ENCODE results near the gene ADARB2. TPM values are rescaled to one million over a fixed set of nuclear protein-coding genes. Genes with fewer than 3 reads are reported as not detected.
"Not testable (repeated sequence)": the region's sequence is repeated elsewhere in the genome, so short reads cannot be mapped to it uniquely, and the experiment has no call there.

Gene ADARB2
- total RNA-seq, 1 donor from 2014 or later: 0.10 TPM

DNA sequence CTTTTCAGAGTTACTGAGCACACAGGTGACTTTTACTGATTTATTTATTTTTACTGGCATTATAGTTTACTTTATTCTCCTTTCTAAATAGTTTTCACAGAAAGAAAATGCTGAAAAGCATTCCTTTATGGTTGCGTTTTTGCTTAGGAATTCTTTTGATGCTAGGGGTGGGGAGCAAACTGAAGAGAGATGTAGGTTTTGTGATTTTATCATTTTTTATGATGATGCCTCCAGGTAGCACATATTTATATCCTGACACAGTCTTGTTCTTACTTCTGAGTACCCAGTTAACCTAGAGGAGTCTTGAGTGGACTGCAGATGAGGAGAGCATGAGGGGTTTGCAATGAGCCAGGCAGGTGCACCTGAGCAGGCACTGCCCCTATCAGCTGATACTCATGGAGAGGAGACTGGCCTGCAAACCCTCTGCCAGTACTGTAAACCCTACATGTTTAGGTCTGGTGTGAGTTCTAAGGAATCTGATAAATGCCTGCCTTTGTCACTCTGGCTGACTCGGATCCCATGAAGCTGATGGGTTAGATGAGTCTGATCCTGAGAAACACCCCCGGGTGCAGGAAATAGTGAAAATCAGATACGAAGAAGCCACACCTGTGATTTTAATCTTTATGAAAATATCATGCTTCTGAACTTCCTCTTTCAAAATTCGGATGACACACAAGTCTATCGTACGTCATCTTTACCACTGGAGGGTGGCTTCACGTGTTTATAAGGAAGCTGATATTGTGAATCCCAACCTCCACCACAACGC lies 378.3 kb downstream of the ADARB2 start:
- no peak for DNase-seq (ENCODE audit: low read depth)

DNA sequence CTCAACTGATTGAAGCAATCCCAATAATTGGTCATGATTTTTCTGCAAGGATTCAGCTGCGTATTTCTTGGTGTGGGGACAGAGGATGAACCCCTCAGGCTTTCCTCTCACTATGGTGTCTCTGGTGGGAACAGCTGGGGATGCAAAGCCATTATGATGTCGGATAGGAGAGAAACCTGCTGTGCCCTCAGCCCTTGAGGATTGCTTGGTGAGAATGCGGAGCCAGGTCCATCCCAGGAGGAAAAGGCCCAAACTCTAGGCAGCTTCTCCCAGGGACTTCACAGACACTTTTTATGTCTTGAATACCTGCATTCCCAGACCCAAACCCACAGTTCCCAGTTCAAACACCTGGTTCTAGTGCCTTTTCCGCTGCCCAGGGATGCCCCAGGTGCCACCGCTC lies 379.2 kb downstream of the ADARB2 start:
- no peak for DNase-seq (ENCODE audit: low read depth)

GRCh38 chr10:1356349-1356748 lies 381.0 kb downstream of the ADARB2 start:
- no peak for DNase-seq (ENCODE audit: low read depth)

- DNase-seq (ENCODE audit: low read depth): no peak
These were observed 382.3 kb downstream of the ADARB2 start for GRCh38 chr10:1354809-1355710.

- DNase-seq (ENCODE audit: low read depth): not testable (repeated sequence)
These were observed 385.0 kb downstream of the ADARB2 start for GRCh38 chr10:1352296-1352695.

GRCh38 chr10:1348773-1349050 lies 388.6 kb downstream of the ADARB2 start:
- DNase-seq (ENCODE audit: low read depth): no peak

- DNase-seq (ENCODE audit: low read depth): no peak
These were observed 389.2 kb downstream of the ADARB2 start for GRCh38 chr10:1347962-1348772.

GRCh38 chr10:1347525-1347924 lies 389.8 kb downstream of the ADARB2 start:
- DNase-seq (ENCODE audit: low read depth): no peak

DNA sequence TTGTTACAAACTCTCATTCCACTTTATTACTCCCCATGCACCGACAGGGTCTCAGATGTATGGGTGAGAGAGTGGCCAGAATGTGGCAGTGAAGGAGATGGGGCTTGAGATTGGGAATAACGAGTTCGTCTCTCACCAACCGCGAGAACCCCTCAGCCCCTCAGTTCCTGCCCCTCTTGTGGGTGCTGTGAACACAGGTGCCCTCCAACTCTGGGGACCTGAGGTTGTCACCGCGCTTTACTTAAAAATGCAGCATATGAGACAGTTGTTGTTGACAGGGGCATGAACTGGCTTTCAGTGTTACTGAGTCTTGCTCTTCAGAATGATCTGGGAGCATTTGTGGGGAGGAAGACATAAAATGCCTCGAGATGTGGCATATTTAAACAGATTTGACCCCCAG lies 391.1 kb downstream of the ADARB2 start:
- DNase-seq (ENCODE audit: low read depth): no peak

GRCh38 chr10:1345368-1345767 lies 392.0 kb downstream of the ADARB2 start:
- no peak for DNase-seq (ENCODE audit: low read depth)

- DNase-seq (ENCODE audit: low read depth): no peak
These were observed 392.5 kb downstream of the ADARB2 start for GRCh38 chr10:1344846-1345245.

GRCh38 chr10:1344408-1344807 lies 392.9 kb downstream of the ADARB2 start:
- DNase-seq (ENCODE audit: low read depth): no peak

GRCh38 chr10:1343176-1343575 lies 394.1 kb downstream of the ADARB2 start:
- no peak for DNase-seq (ENCODE audit: low read depth)

GRCh38 chr10:1341052-1341451 lies 396.3 kb downstream of the ADARB2 start:
- not testable (repeated sequence) for DNase-seq (ENCODE audit: low read depth)

DNA sequence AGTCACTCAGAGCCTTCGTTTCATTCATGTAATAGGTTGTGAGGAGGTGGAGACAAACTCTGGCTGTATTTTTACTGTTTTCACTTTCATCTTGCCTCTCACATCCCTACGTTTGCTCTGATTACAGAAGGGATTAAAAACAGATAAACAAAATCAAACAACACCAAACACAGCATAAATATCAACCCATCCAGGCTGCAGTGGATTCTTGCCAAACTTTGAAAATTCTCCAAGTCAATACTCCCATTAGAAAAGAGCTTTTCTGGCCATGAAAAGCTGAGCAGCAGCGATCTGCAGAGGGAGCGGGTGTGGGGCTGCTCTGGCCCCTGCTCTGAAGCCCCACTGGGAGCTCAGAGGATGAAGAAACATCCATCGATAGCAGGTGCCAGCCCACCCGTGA lies 397.9 kb downstream of the ADARB2 start:
- DNase-seq (ENCODE audit: low read depth): no peak

- DNase-seq (ENCODE audit: low read depth): no peak
These were observed 401.7 kb downstream of the ADARB2 start for GRCh38 chr10:1335642-1336041.

DNA sequence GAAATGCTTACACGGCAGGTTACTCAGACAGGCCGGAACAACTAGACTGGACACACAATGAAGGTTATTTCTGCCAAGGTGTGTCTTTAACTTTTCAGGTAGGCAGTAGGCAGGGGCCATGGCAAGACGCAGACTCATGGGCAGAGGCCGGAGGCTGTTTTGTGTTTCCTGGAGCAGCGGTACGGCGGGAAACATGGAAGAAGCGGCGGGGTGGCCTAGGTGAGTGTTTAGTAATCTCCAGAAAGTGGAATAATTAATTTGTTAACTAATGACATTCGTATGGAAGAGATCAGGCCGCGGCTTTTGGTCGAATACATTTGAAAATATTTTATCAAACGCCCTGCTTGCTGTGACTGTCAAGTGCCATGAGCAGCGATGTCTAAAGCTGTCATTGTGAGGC lies 403.3 kb downstream of the ADARB2 start:
- DNase-seq (ENCODE audit: low read depth): no peak

DNA sequence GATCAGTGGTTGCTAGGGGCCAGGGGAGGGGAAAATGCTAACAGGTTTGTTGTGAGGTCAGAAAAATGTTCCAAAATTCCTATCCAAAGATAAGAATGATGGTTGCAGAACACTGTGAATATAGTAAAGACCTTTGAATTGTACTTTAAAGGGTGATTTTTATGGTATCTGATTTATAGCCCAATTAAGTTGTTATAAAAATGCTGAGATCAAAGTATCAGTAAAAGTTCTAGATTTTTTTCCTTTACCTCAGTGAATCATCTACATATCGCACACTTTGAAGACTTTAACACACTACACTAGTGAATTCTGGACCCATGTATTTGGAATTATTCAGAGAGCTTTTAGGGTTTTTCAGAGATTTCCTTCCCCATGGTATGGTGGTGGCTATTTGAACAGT lies 405.8 kb downstream of the ADARB2 start:
- DNase-seq (ENCODE audit: low read depth): no peak

DNA sequence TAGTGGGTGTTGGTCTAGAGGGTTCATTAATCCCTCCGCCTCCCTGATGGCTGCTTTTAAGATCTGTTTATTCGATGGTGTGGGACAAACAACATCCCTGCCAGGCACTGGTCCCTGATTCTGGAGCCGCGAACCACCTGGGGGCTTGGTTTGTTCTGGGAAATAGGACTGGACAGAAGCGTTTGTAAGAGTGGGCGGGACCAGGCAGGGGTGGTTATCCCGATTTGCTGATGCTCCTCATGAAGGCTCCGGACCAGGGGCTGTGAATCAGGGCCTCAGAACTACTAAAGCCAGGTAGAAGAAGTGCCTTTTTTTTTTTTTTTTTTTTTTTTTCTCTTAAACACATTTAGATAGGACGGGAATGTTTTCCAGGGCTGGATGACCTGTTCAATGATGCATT lies 407.7 kb downstream of the ADARB2 start:
- no peak for DNase-seq (ENCODE audit: low read depth)

GRCh38 chr10:1328981-1329614 lies 408.2 kb downstream of the ADARB2 start:
- no peak for DNase-seq (ENCODE audit: low read depth)

DNA sequence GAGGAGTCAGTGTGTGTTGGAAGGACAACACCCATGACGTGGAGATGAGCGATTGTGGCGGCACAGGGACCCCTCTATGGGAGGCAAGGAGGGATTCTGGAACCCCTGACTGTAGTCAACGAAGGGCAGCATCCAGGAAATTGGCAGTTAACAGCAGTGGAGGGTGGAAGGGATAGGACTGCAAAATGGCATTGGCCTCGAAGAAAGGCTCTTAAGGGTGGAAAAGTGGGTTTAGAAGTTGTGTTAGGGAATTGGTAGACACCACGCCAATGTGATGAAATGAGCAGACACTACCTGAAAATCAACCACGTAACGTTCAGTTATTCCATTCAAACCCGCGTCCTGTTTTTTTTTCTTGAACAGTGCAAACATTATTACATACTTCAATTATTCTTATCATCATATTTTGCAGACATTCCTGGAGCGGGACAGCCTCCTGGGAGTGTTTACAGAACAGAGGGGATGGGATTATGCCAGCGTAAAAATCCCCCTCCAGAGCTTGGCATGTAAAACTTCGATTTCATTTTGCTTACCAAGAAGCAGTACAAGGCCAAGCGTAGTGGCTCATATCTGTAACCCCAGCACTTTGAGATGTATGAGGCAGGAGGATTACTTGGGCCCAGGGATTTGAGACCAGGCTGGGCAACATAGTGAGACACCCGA lies 409.0 kb downstream of the ADARB2 start:
- no peak for DNase-seq (ENCODE audit: low read depth)

Data from renal cortical epithelial cell (primary cell).